Measurements from ENCODE around the gene WDHD1. TPM values are rescaled to one million over a fixed set of nuclear protein-coding genes. Genes with fewer than 3 reads are reported as not detected.

WDHD1 gene
- total and polyA plus RNA-seq, 2 of the 8 experiments (the other 6 are each of a cell fraction or from before 2014, with no cell fraction given) = 17.8 to 87.9 TPM

DNA sequence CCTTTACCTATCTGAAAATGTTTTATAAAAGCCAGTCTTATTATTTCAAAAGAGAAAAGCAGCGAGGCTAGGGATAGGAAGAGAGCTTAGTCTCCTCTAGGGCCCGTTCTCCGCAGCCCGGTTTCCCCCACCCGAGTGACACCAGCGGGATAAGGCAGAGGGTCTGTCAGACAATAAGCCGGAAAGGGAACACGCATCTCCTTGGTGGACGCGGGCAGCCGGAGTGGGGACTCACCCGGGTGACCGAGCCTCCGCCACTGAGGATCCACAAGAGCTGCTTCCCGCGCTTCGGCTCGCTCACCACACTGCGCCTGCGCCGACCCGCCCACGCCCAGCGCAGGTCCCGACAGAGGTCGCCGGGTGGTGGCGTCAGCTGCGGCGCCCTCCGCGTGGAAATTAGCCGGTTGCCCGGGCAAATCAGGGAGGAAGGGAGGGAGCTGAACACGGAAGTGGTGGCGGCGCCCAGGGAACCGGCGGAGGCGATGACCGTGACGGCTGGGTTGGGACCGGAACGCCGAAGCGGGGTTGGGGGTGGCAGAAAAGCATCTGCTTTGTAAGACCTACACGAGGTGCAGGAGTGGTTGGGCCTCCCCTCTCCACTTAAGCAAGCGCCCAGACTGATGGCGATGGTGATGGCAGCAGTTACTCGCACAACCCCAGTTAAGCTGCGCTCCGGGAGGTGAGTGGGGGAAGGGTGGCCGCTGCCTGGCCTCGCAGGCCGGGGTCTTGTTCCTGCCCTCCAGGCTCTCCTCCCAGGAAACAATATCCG, at the start of gene WDHD1, which contains the start of gene SOCS4 (continued):
- TF ChIP-seq RBBP5 (IDR thresholded peaks at IDR 0.05; ENCODE audit: borderline replicate concordance, low read depth, low read length) = peak; percentile 99
- TF ChIP-seq SIRT6 (IDR thresholded peaks at IDR 0.05; ENCODE audit: low read length) = no peak
- TF ChIP-seq JUND (IDR thresholded peaks at IDR 0.05; ENCODE audit: low read length) = peak; percentile 38; the same call in 1 of the 2 replicates
- no peak; the same call in 1 of the 2 replicates for TF ChIP-seq GABPA (IDR thresholded peaks at IDR 0.05; ENCODE audit: borderline replicate concordance, insufficient read depth, low read length)
- TF ChIP-seq, protein P1, sequence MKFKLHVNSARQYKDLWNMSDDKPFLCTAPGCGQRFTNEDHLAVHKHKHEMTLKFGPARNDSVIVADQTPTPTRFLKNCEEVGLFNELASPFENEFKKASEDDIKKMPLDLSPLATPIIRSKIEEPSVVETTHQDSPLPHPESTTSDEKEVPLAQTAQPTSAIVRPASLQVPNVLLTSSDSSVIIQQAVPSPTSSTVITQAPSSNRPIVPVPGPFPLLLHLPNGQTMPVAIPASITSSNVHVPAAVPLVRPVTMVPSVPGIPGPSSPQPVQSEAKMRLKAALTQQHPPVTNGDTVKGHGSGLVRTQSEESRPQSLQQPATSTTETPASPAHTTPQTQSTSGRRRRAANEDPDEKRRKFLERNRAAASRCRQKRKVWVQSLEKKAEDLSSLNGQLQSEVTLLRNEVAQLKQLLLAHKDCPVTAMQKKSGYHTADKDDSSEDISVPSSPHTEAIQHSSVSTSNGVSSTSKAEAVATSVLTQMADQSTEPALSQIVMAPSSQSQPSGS (IDR thresholded peaks at IDR 0.05; ENCODE audit: low read length) = peak; percentile 89
- TF ChIP-seq CTBP2 (IDR thresholded peaks at IDR 0.05; ENCODE audit: borderline replicate concordance, insufficient read depth, insufficient read length, low read length) = peak; percentile 95
- TF ChIP-seq TCF12 (IDR thresholded peaks at IDR 0.05; ENCODE audit: low read depth, low read length) = 0 out of 2 replicates have a peak, but pooled peaks have one; percentile 3
- TF ChIP-seq, protein P2, sequence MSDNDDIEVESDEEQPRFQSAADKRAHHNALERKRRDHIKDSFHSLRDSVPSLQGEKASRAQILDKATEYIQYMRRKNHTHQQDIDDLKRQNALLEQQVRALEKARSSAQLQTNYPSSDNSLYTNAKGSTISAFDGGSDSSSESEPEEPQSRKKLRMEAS (IDR thresholded peaks at IDR 0.05) = peak; percentile 92
- peak; percentile 44 for TF ChIP-seq SAP30 (IDR thresholded peaks at IDR 0.05; ENCODE audit: insufficient read depth, insufficient replicate concordance, low read length)
- TF ChIP-seq KDM5A (IDR thresholded peaks at IDR 0.05; ENCODE audit: low read length) = 0 out of 2 replicates have a peak, but pooled peaks have one; percentile 65
- TF ChIP-seq FOSL1 (IDR thresholded peaks at IDR 0.05; ENCODE audit: insufficient read depth, low read depth, low read length) = no peak
- no peak for TF ChIP-seq EP300 (IDR thresholded peaks at IDR 0.05; ENCODE audit: borderline replicate concordance in 1 of 2, low read depth in 2 of 2, low read length in 2 of 2)
- TF ChIP-seq, protein P3, sequence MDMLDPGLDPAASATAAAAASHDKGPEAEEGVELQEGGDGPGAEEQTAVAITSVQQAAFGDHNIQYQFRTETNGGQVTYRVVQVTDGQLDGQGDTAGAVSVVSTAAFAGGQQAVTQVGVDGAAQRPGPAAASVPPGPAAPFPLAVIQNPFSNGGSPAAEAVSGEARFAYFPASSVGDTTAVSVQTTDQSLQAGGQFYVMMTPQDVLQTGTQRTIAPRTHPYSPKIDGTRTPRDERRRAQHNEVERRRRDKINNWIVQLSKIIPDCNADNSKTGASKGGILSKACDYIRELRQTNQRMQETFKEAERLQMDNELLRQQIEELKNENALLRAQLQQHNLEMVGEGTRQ (IDR thresholded peaks at IDR 0.05; ENCODE audit: low read length) = no peak
- TF ChIP-seq EZH2 (IDR thresholded peaks at IDR 0.05; ENCODE audit: low read depth, low read length, severe bottlenecking) = no peak
- no peak for TF ChIP-seq BCL11A (IDR thresholded peaks at IDR 0.05; ENCODE audit: low read depth in 2 of 2, low read length in 2 of 2)
- TF ChIP-seq NRF1 (IDR thresholded peaks at IDR 0.05; ENCODE audit: low read depth, low read length) = peak; percentile 60
- no peak for TF ChIP-seq POU5F1 (IDR thresholded peaks at IDR 0.05; ENCODE audit: low read depth, low read length)
- no peak for TF ChIP-seq SUZ12 (IDR thresholded peaks at IDR 0.05; ENCODE audit: low read length)
- no peak for TF ChIP-seq CHD1 (IDR thresholded peaks at IDR 0.05; ENCODE audit: low read depth, low read length)
- TF ChIP-seq TAF7 (optimal IDR thresholded peaks at IDR 0.05; ENCODE audit: borderline replicate concordance, low read depth, low read length) = peak; percentile 92

Data from H1 (cell line).